ENCODE data around the gene SECTM1.

Gene SECTM1

GRCh38 chr17:82277851-82278250 lies 55.7 kb downstream of the SECTM1 start:
- no peak for DNase-seq

- no peak for DNase-seq
Observed at GRCh38 chr17:82276938-82277337, 56.6 kb downstream of the SECTM1 start.

- DNase-seq, result no peak
Observed at GRCh38 chr17:82275326-82275725, 58.2 kb downstream of the SECTM1 start.

GRCh38 chr17:82274134-82275020 lies 59.2 kb downstream of the SECTM1 start:
- DNase-seq, result no peak

GRCh38 chr17:82273327-82274133 lies 60.0 kb downstream of the SECTM1 start, which contains the start of gene CSNK1D:
CSNK1D (minus strand) TSS chr17:82273700; CDS start chr17:82273381, 319 bp downstream.
- peak; percentile 72 for DNase-seq

- no peak for DNase-seq
Observed at GRCh38 chr17:82272495-82273326, 60.9 kb downstream of the SECTM1 start.

GRCh38 chr17:82271401-82271800 lies 62.2 kb downstream of the SECTM1 start:
- DNase-seq, result no peak

All from MV-4-11 (cell line).